ENCODE measurements around the gene CDC45. TPM values are rescaled to one million over a fixed set of nuclear protein-coding genes. Genes with fewer than 3 reads are reported as not detected.

The CDC45 gene
- total and polyA plus RNA-seq, 4 donors = 4.0 to 8.5 (median 7.7) TPM

DNA sequence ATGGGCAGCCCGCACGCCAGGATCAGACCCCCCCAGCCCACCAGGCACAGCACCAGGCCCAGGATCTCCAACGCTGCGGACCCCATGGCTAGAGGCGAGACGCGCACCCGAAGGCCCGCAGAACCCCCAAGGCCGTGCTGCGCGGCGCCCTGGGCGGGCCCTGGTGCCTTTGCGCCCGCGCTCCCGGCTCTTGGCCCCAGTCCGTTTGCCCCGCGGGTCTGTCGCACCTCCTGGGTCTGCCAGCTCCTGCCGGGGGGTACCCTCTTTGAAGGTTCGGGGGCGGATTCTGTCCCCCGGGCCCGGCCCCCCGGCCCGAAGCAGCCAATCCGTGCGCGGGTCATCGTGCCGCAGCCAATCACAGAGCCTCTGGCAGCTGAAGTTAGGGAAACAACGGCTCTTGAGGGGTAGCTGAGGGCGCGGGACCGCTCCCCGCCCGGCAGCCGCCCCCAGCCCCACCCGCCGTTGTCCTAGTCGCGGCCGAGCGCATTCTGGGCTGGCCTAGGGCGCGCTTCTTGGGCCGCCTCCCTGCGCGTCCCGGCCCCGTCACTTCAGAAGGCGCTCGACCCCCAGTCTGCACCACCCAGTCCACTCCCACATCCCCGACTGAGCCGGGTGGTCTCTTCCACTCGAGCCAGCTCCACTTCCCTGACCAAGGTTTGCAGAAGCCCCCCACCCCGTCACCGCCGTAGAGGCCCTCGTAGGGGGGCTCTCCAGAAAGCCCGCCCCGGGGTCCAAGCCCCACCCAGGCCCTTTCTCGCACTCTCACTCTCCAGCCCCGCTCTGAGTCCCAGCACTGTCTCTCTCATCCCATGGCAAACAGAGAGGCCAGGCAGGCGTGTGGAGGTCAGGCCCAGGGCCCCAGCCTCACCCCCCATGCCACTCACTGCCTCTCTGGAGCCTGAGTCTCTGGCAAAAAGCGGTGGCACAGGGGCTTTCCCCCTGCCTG is 44.7 kb downstream of the CDC45 start, which contains the start of gene CLDN5:
TSS of gene CLDN5 (minus strand) at position 241 of the 946 bp plus-strand sequence. CDS start at position 86, 155 bp downstream.
- peak in 2 of 6 donors; percentile 76 to 86 for DNase-seq (ENCODE audit: low read depth in 4 of 6, low spot score in 6 of 6)
- Histone ChIP-seq H3K27me3 (ENCODE audit: control insufficient read depth, insufficient read depth, low read length) (peaks cover 39% of the 10 kb centered on the region), H3K36me3 (ENCODE audit: control insufficient read depth, insufficient read depth, low read length) (peaks cover 17% of the 10 kb centered on the region), H3K4me1 (ENCODE audit: control insufficient read depth, insufficient read depth, low read length) (peaks cover 57% of the 10 kb centered on the region), H3K9me3 (ENCODE audit: control insufficient read depth, insufficient read depth, low read length) (no peaks in the 10 kb centered on the region), H3K27ac (ENCODE audit: low read depth, low read length) (peak within 1 kb of the TSS; percentile 15), H3K4me3 (ENCODE audit: low read depth, low read length) (peak within 1 kb of the TSS; percentile 21)
- WGBS (ENCODE audit: insufficient coverage) = 2% methylated on average over 67 of the region's 69 CpGs

DNA sequence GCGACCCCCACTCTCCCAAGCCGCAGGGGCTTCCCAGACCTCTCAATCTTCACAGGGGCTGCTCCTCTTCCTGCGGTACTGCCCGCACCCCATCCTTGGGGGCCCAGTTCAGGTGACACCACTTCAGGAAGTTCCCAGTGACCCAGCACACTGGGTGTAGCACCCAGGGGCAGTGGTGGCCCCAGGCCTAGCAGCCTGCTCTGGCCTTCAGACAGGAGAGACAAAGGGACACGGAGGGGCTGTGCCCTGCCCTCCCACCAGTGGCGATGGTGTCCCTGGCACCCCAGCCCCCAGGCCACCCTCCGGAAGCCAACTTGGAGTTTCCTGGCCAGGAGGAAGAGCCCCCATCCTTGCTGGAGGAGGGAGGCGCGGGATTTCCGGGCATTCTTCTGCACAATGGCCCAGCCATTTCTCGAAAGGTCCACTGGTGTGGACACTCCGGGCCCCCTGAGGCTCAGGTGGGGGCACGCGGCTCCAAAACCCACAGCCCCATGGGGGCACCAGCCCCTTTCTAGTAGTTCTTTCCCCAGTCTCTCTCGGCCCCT is 45.5 kb downstream of the CDC45 start:
- no peak for DNase-seq (ENCODE audit: low read depth in 4 of 6, low spot score in 6 of 6)
- H3K4me1 ChIP-seq (ENCODE audit: control insufficient read depth, insufficient read depth, low read length) = peaks cover 50% of the 10 kb centered on the region
- H3K4me3 ChIP-seq (ENCODE audit: low read depth, low read length) = no peak overlapping the region
- WGBS (ENCODE audit: insufficient coverage) = 80% methylated on average over 15 of the region's 15 CpGs
- H3K27me3 ChIP-seq (ENCODE audit: control insufficient read depth, insufficient read depth, low read length) = peaks cover 39% of the 10 kb centered on the region
- peak overlapping the region; percentile 15 for H3K27ac ChIP-seq (ENCODE audit: low read depth, low read length)
- H3K36me3 ChIP-seq (ENCODE audit: control insufficient read depth, insufficient read depth, low read length) = peaks cover 13% of the 10 kb centered on the region
- H3K9me3 ChIP-seq (ENCODE audit: control insufficient read depth, insufficient read depth, low read length) = no peaks in the 10 kb centered on the region

DNA sequence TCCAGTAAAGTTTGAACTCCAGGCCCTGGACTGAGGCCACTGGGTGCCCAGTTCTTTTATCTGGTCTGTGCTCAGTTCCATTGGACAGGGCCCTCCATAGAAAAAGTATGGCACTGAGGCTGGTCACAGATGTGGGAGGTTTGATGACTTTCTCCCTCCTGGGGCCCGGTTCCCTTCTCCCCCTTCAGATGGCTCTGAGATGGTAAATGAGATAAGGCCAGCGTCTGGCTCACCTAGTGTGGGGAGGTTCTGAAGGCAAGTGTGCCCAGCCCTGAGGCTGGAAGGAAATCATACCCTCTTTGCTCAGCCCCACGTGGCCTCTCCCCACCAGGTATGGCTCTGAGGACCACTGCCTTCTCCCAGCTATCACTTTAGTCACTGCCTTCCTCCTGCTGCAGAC is 45.9 kb downstream of the CDC45 start:
- no peak overlapping the region for H3K27ac ChIP-seq (ENCODE audit: low read depth, low read length)
- H3K4me1 ChIP-seq (ENCODE audit: control insufficient read depth, insufficient read depth, low read length) = peaks cover 49% of the 10 kb centered on the region
- H3K4me3 ChIP-seq (ENCODE audit: low read depth, low read length) = no peak overlapping the region
- WGBS (ENCODE audit: insufficient coverage) = 91% methylated on average over 1 of the region's 3 CpGs
- H3K36me3 ChIP-seq (ENCODE audit: control insufficient read depth, insufficient read depth, low read length) = peaks cover 11% of the 10 kb centered on the region
- peaks cover 39% of the 10 kb centered on the region for H3K27me3 ChIP-seq (ENCODE audit: control insufficient read depth, insufficient read depth, low read length)
- H3K9me3 ChIP-seq (ENCODE audit: control insufficient read depth, insufficient read depth, low read length) = no peaks in the 10 kb centered on the region
- no peak for DNase-seq (ENCODE audit: low read depth in 4 of 6, low spot score in 6 of 6)

DNA sequence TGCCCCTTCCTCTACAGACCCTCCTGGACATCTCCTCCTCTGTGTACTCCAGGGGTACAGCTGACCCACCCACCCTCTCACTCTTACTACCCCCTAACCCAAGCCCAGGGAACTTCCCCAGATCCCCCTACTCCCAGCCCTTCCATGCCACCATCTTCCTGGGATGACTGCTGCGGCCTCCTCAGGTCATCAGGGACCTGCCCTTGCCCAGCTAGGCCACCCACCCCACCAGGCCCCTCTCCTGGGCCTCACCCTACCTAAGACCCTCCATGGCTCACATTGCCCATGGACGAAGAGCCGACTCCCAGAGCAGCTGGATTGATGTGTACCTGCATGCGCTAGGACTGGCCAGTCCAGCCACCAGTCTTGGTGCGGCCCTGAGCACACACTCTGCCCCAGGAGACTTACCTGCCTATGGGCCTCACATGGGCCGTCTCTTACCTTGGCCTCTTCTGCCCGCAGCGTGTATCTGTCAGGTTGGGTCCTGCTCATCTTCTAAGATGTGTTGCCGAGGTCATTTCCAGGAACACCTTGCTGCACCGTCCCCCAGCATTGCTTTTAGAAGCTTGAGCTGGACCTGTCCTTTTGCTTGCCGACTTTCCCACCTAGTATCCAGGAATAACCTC is 46.5 kb downstream of the CDC45 start:
- Histone ChIP-seq H3K9me3 (ENCODE audit: control insufficient read depth, insufficient read depth, low read length) (no peaks in the 10 kb centered on the region), H3K36me3 (ENCODE audit: control insufficient read depth, insufficient read depth, low read length) (peaks cover 8% of the 10 kb centered on the region), H3K4me1 (ENCODE audit: control insufficient read depth, insufficient read depth, low read length) (peaks cover 49% of the 10 kb centered on the region), H3K4me3 (ENCODE audit: low read depth, low read length) (no peak overlapping the region), H3K27ac (ENCODE audit: low read depth, low read length) (no peak overlapping the region), H3K27me3 (ENCODE audit: control insufficient read depth, insufficient read depth, low read length) (peaks cover 39% of the 10 kb centered on the region)
- 94% methylated on average over 11 of the region's 11 CpGs for WGBS (ENCODE audit: insufficient coverage)
- DNase-seq (ENCODE audit: low read depth in 4 of 6, low spot score in 6 of 6) = no peak

DNA sequence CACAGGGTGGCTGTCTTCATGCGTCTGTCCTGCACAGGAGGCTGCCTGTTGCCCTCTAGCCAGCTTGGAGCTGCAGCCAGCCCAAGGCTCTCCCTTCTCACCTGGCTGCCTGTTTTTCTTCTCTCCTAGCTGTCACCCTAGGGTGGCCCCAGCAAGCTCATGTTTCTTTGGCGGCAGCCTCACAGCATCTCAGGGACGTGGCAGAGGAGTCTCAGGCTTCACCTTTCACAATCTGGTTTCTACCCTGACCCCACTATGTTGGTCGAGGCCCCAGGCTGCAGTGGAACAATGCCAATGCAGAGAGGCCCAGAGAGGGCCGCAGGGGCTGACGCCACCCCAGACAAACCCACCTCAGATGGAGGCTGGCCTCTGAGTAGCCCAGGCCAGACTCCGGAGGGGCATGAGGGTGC is 47.0 kb downstream of the CDC45 start:
- peaks cover 44% of the 10 kb centered on the region for H3K4me1 ChIP-seq (ENCODE audit: control insufficient read depth, insufficient read depth, low read length)
- no peak overlapping the region for H3K27ac ChIP-seq (ENCODE audit: low read depth, low read length)
- peaks cover 6% of the 10 kb centered on the region for H3K36me3 ChIP-seq (ENCODE audit: control insufficient read depth, insufficient read depth, low read length)
- DNase-seq (ENCODE audit: low read depth in 4 of 6, low spot score in 6 of 6) = no peak
- peaks cover 39% of the 10 kb centered on the region for H3K27me3 ChIP-seq (ENCODE audit: control insufficient read depth, insufficient read depth, low read length)
- no peak overlapping the region for H3K4me3 ChIP-seq (ENCODE audit: low read depth, low read length)
- no peaks in the 10 kb centered on the region for H3K9me3 ChIP-seq (ENCODE audit: control insufficient read depth, insufficient read depth, low read length)
- WGBS (ENCODE audit: insufficient coverage) = 87% methylated on average over 7 of the region's 7 CpGs

DNA sequence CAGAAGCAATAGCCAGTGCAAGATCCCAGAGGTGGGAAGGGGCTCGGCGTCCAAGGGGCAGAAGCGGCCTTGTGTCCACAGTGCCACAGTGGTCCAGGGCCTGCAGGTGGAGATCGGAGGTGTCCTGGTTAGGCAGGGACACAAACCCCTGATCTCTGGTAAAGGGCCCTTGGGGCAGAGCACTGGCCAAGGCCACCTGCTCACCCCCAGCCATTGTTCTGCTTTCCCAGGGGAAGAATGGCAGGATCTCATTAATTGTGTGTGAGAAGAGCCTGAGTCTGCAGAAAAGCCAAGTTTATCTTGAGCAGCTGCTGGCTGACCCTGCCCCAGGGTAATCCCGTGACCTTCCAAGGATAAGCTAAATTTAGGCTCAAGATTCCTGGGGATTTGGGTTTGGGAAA is 47.6 kb downstream of the CDC45 start:
- H3K36me3 ChIP-seq (ENCODE audit: control insufficient read depth, insufficient read depth, low read length) = peaks cover 3% of the 10 kb centered on the region
- WGBS (ENCODE audit: insufficient coverage) = 89% methylated on average over 5 of the region's 5 CpGs
- H3K9me3 ChIP-seq (ENCODE audit: control insufficient read depth, insufficient read depth, low read length) = no peaks in the 10 kb centered on the region
- no peak overlapping the region for H3K27ac ChIP-seq (ENCODE audit: low read depth, low read length)
- no peak for DNase-seq (ENCODE audit: low read depth in 4 of 6, low spot score in 6 of 6)
- H3K4me3 ChIP-seq (ENCODE audit: low read depth, low read length) = no peak overlapping the region
- peaks cover 38% of the 10 kb centered on the region for H3K4me1 ChIP-seq (ENCODE audit: control insufficient read depth, insufficient read depth, low read length)
- H3K27me3 ChIP-seq (ENCODE audit: control insufficient read depth, insufficient read depth, low read length) = peaks cover 33% of the 10 kb centered on the region

DNA sequence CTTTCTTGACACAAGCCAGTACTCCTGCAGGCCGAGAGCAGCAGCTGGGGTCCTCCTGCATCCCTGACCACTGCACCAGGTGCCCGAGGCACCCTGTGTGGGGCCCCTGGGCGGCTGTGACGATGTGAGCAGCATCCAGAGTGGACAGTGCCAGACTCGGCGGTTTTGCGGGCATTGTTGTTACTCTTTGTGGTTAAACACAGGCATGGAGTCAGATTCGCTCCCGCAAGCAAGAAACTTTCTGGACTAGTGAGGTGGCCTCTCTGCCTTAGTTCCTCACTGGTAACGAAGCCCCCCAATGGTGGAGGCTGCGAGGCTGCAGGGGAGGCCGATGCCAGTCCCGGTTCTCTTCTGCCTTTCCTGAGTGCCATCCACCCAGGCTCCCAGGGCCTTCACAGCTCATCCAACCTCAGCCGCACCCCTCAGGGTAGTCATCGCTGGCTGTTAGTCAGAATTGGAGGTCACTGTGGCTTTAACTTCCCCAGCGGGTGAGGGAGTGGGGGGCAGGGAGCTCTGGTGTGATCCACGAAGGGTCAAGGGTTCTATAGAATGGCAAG is 48.2 kb downstream of the CDC45 start:
- Histone ChIP-seq H3K4me1 (ENCODE audit: control insufficient read depth, insufficient read depth, low read length) (peaks cover 32% of the 10 kb centered on the region), H3K27me3 (ENCODE audit: control insufficient read depth, insufficient read depth, low read length) (peaks cover 26% of the 10 kb centered on the region), H3K9me3 (ENCODE audit: control insufficient read depth, insufficient read depth, low read length) (no peaks in the 10 kb centered on the region), H3K27ac (ENCODE audit: low read depth, low read length) (no peak overlapping the region), H3K36me3 (ENCODE audit: control insufficient read depth, insufficient read depth, low read length) (no peaks in the 10 kb centered on the region), H3K4me3 (ENCODE audit: low read depth, low read length) (no peak overlapping the region)
- no peak for DNase-seq (ENCODE audit: low read depth in 4 of 6, low spot score in 6 of 6)
- whole genome bisulfite sequencing (ENCODE audit: insufficient coverage) = 69% methylated on average over 15 of the region's 17 CpGs

DNA sequence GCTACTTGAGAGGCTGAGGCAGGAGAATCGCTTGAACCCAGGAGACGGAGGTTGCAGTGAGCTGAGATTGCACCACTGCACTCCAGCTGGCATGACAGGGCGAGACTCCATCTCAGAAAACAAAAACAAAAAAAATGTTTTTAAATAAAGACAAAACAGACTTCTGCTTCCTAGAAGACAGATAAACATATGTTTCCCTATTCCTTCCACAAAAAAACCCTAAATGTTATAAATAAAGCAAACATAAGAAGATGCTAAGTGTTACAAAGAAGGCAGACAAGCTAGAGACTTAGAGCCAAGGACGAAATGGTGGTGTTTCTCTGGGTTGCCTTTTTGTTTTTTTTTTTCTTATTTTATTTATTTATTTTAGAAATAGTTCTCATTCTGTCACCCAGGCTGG is 50.1 kb downstream of the CDC45 start:
- peaks cover 13% of the 10 kb centered on the region for H3K4me1 ChIP-seq (ENCODE audit: control insufficient read depth, insufficient read depth, low read length)
- H3K27me3 ChIP-seq (ENCODE audit: control insufficient read depth, insufficient read depth, low read length) = peaks cover 8% of the 10 kb centered on the region
- no peaks in the 10 kb centered on the region for H3K36me3 ChIP-seq (ENCODE audit: control insufficient read depth, insufficient read depth, low read length)
- no peak for DNase-seq (ENCODE audit: low read depth in 4 of 6, low spot score in 6 of 6)
- 80% methylated on average over 2 of the region's 4 CpGs for WGBS (ENCODE audit: insufficient coverage)
- no peak overlapping the region for H3K27ac ChIP-seq (ENCODE audit: low read depth, low read length)
- H3K9me3 ChIP-seq (ENCODE audit: control insufficient read depth, insufficient read depth, low read length) = no peaks in the 10 kb centered on the region
- no peak overlapping the region for H3K4me3 ChIP-seq (ENCODE audit: low read depth, low read length)

DNA sequence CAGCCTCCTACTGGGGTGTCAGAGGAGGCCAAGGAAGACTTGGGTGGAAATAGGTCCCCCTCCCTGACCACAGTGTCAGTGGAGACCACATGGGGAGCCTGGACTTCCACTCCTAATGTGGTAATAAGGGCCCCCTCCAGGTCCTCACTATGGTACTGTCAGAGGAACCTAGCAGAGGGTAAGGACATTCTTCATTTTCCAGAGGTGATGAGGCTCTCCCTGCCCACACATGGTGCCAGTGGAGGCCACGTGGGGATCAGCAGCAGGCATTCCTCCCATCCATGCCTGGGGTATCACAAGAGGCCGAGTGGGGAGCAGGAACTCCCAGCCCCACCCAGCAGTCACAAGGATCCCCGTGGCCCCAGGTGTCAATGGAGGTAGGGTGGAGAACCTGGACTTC is 51.0 kb downstream of the CDC45 start:
- Histone ChIP-seq H3K4me3 (ENCODE audit: low read depth, low read length) (no peak overlapping the region), H3K9me3 (ENCODE audit: control insufficient read depth, insufficient read depth, low read length) (no peaks in the 10 kb centered on the region), H3K27me3 (ENCODE audit: control insufficient read depth, insufficient read depth, low read length) (no peaks in the 10 kb centered on the region), H3K27ac (ENCODE audit: low read depth, low read length) (no peak overlapping the region), H3K4me1 (ENCODE audit: control insufficient read depth, insufficient read depth, low read length) (peaks cover 5% of the 10 kb centered on the region), H3K36me3 (ENCODE audit: control insufficient read depth, insufficient read depth, low read length) (no peaks in the 10 kb centered on the region)
- WGBS (ENCODE audit: insufficient coverage) = 67% methylated on average over 1 of the region's 3 CpGs
- no peak for DNase-seq (ENCODE audit: low read depth in 4 of 6, low spot score in 6 of 6)

Measured in spinal cord (tissue), 10 donors.